ENCODE data around the gene PTPRJ. TPM values are rescaled to one million over a fixed set of nuclear protein-coding genes. Genes with fewer than 3 reads are reported as not detected.

The PTPRJ gene
- total and polyA plus RNA-seq, 9 of the 15 experiments (the other 6 are each of a cell fraction or from before 2014, with no cell fraction given): 0.56 to 10.7 (median 4.8) TPM

GRCh38 chr11:47992959-47993820 is 12.8 kb downstream of the PTPRJ start (continued):
- TF ChIP-seq ZNF318 (IDR thresholded peaks at IDR 0.05; ENCODE audit: borderline replicate concordance in 1 of 2, low read depth in 1 of 2): peak in 1 of 2 experiments; percentile 44; a peak in 1 of 4 replicates
- no peak for TF ChIP-seq ZNF518B (CRISPR knock-in tag; IDR thresholded peaks at IDR 0.05)
- TF ChIP-seq MAX (CRISPR knock-in tag; IDR thresholded peaks at IDR 0.05): no peak
- TF ChIP-seq TEAD4 (IDR thresholded peaks at IDR 0.05; ENCODE audit: low read length): peak; percentile 73
- TF ChIP-seq TEAD4 (CRISPR knock-in tag; IDR thresholded peaks at IDR 0.05; ENCODE audit: borderline replicate concordance): no peak
- no peak for TF ChIP-seq TGIF2 (CRISPR knock-in tag; IDR thresholded peaks at IDR 0.05)
- peak; percentile 44; the same call in 1 of the 2 replicates for TF ChIP-seq NKRF (IDR thresholded peaks at IDR 0.05; ENCODE audit: borderline replicate concordance)
- TF ChIP-seq LCOR (CRISPR knock-in tag; IDR thresholded peaks at IDR 0.05): peak; percentile 42; the same call in 1 of the 2 replicates
- TF ChIP-seq DLX4 (CRISPR knock-in tag; IDR thresholded peaks at IDR 0.05): no peak
- peak; percentile 55 to 86; a peak in 3 of 4 replicates for TF ChIP-seq ARNT (IDR thresholded peaks at IDR 0.05)
- TF ChIP-seq RUNX1 (IDR thresholded peaks at IDR 0.05; ENCODE audit: low read depth): no peak

Data from K562 (cell line).